ENCODE measurements around the gene ZNF91.
"Not testable (repeated sequence)": the region's sequence is repeated elsewhere in the genome, so short reads cannot be mapped to it uniquely, and the experiment has no call there.

ZNF91 gene

DNA sequence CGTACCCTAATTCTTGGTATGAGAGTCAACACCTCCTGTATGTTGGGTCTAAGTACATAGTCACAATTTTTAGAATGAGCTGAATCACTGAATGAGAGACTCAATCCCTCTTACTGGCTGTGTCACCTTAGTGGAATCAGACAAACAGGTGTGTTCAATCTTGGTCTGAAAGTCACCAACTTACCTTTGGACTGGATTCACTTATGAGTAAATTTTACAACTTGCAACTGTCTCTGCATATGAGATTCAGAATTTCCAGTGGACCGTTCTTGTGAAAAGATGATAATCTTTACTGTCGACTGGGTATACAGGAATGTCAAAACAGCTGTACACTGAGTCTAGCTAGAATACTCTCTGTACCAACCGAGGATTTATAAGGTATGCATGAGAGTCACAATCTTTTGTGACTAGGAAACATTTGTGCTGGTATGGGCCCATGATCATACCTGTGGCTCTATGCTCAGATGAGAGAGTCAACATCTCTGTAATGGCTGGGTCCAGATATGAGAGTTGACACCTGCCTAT lies 5.9 kb upstream of the ZNF91 start:
- TF ChIP-seq REST (IDR thresholded peaks at IDR 0.05; ENCODE audit: insufficient replicate concordance, low read depth) (no peak), GABPA (IDR thresholded peaks at IDR 0.05; ENCODE audit: low read depth) (no peak), SPI1 (IDR thresholded peaks at IDR 0.05; ENCODE audit: borderline replicate concordance, low read depth) (no peak), CTCF (IDR thresholded peaks at IDR 0.05; ENCODE audit: insufficient read depth, low read length) (no peak), POLR2AphosphoS5 (IDR thresholded peaks at IDR 0.05; ENCODE audit: low read depth) (no peak)
- no peaks in the 10 kb centered on the region for H3K27me3 ChIP-seq (ENCODE audit: insufficient read depth, poor library complexity, severe bottlenecking)
- DNase-seq (ENCODE audit: low read depth in 1 of 2, low spot score in 1 of 2) = no peak
- no peak overlapping the region for H3K27ac ChIP-seq (replicated peaks)
- no peak overlapping the region for H3K4me3 ChIP-seq (replicated peaks; ENCODE audit: insufficient read depth, low read length)

DNA sequence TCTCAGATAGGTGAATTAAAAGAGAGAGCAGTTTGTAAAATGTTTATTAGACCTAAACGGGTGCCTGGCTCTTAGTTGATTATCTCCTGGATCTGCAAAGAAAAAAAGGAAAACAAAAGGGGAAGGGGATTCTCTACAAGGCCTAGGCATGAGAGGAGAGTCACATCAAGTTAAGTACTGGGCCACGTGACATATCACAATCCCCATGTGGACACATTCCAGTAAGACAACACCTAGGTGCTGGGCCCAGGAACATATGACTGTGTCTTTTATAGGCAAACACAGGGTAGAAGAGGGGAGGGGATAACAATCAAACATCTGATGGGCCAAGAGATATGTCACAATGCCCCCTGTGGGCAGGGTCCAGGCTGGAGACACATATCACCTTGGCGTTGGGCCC lies 4.2 kb upstream of the ZNF91 start:
- TF ChIP-seq SPI1 (IDR thresholded peaks at IDR 0.05; ENCODE audit: borderline replicate concordance, low read depth) (no peak), GABPA (IDR thresholded peaks at IDR 0.05; ENCODE audit: low read depth) (no peak), REST (IDR thresholded peaks at IDR 0.05; ENCODE audit: insufficient replicate concordance, low read depth) (no peak), CTCF (IDR thresholded peaks at IDR 0.05; ENCODE audit: insufficient read depth, low read length) (no peak), POLR2AphosphoS5 (IDR thresholded peaks at IDR 0.05; ENCODE audit: low read depth) (no peak)
- DNase-seq (ENCODE audit: low read depth in 1 of 2, low spot score in 1 of 2) = no peak
- H3K27me3 ChIP-seq (ENCODE audit: insufficient read depth, poor library complexity, severe bottlenecking) = no peaks in the 10 kb centered on the region
- no peak overlapping the region for H3K27ac ChIP-seq (replicated peaks)
- no peak overlapping the region for H3K4me3 ChIP-seq (replicated peaks; ENCODE audit: insufficient read depth, low read length)

GRCh38 chr19:23395722-23396117 lies 449 bp upstream of the ZNF91 start:
- H3K27me3 ChIP-seq (ENCODE audit: insufficient read depth, poor library complexity, severe bottlenecking); H3K27ac ChIP-seq (replicated peaks); DNase-seq (ENCODE audit: low read depth in 1 of 2, low spot score in 1 of 2): not testable (repeated sequence)
- peak overlapping the region; percentile 74 for H3K4me3 ChIP-seq (replicated peaks; ENCODE audit: insufficient read depth, low read length)

DNA sequence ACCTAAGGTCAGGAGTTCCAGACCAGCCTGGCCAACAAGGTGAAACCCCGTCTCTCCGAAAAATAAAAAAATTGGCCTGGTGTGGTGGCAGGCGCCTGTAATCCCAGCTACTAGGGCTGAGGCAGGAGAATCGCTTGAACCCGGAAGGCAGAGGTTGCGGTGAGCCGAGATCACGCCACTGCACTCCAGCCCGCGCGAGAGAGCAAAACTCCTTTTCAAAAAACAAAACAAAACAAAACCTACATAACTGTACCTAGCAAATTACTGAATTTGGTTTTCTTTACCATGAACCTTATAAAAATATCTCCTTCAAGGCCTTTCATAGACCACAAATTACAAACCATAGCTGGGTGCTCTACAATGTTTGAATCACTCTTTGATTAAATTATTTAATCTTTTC lies 760 bp downstream of the ZNF91 start:
- no peak for TF ChIP-seq REST (IDR thresholded peaks at IDR 0.05; ENCODE audit: insufficient replicate concordance, low read depth)
- Histone ChIP-seq H3K4me3 (replicated peaks; ENCODE audit: insufficient read depth, low read length) (peak overlapping the region; percentile 74), H3K27ac (replicated peaks) (peak overlapping the region; percentile 92), H3K27me3 (ENCODE audit: insufficient read depth, poor library complexity, severe bottlenecking) (no peaks in the 10 kb centered on the region)
- peak in 1 of 2 experiments; percentile 57 for DNase-seq (ENCODE audit: low read depth in 1 of 2, low spot score in 1 of 2)
